Stimulated activated effector memory CD8-positive, alpha-beta T cell treated with anti-CD3 and anti-CD28 coated beads, Interleukin-12 subunit alpha, Interleukin-12 subunit beta, amount 100 ng/mL, for 72 hours (primary cell): ENCODE results near the gene CD28.
"Not testable (repeated sequence)": the region's sequence is repeated elsewhere in the genome, so short reads cannot be mapped to it uniquely, and the experiment has no call there.

Source experiments
- ATAC-seq: fragments of 150-1000 bp; cut with Tn5 transposase; 2 replicates; pipeline ENCODE4 v1.10.0; 2021
- DNase-seq, 2 donors: peaks; one replicate each; pipeline ENCODE4 v3.0.0; 2021 to 2022; ENCODE audit warnings: low spot score in 2 of 2
- H3K27ac Mint-ChIP-seq: one replicate; pipeline ENCODE4 v1.8.0; 2022; ENCODE audit warnings: mild to moderate bottlenecking, mixed read lengths
- H3K36me3 Mint-ChIP-seq: one replicate; pipeline ENCODE4 v1.8.0; 2022; ENCODE audit warnings: mild to moderate bottlenecking, mixed read lengths
- H3K4me1 Mint-ChIP-seq: one replicate; pipeline ENCODE4 v1.8.0; 2022; ENCODE audit warnings: mixed read lengths
- H3K4me3 Mint-ChIP-seq: one replicate; pipeline ENCODE4 v1.8.0; 2022; ENCODE audit warnings: mild to moderate bottlenecking, mixed read lengths
- H3K9me3 Mint-ChIP-seq: one replicate; pipeline ENCODE4 v1.8.0; 2022; ENCODE audit warnings: mixed read lengths

Gene CD28

DNA sequence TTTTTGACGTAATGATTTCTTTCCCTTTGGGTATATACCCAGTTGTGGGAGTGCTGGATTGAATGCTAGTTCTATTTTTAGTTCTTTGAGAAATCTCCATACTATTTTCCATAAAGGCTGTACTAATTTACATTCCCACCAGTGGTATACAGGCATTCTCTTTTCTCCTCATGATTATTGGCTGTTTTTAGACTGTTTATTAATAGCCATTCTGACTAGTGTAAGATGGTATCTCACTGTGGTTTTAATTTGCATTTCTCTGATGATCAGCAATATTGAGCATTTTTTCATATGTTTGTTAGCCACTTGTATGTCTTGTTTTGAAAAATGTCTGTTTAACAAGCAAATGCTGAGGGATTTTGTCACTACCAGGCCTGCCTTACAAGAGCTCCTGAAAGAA lies 9.2 kb upstream of the CD28 start:
- no peak overlapping the region for H3K27ac Mint-ChIP-seq
- H3K4me3 Mint-ChIP-seq, result no peak overlapping the region
- DNase-seq (no peak), ATAC-seq (no peak)
- no peaks in the 10 kb centered on the region for H3K36me3 Mint-ChIP-seq
- H3K4me1 Mint-ChIP-seq, result peaks cover 8% of the 10 kb centered on the region
- no peaks in the 10 kb centered on the region for H3K9me3 Mint-ChIP-seq

DNA sequence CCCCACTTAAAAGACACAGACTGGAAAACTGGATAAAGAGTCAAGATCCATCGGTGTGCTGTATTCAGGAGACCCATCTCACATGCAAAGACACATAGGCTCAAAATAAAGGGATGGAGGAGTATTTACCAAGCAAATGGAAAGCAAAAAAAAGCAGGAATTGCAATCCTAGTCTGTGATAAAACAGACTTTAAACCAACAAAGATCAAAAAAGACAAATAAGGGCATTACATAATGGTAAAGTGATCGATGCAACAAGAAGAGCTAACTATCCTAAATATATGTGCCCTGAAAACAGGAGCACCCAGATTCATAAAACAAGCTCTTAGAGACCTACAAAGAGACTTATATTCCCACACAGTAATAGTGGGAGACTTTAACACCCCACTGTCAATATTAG lies 8.7 kb upstream of the CD28 start:
- DNase-seq, H3K4me3 Mint-ChIP-seq, H3K4me1 Mint-ChIP-seq, ATAC-seq, H3K9me3 Mint-ChIP-seq, H3K27ac Mint-ChIP-seq, H3K36me3 Mint-ChIP-seq: not testable (repeated sequence)

DNA sequence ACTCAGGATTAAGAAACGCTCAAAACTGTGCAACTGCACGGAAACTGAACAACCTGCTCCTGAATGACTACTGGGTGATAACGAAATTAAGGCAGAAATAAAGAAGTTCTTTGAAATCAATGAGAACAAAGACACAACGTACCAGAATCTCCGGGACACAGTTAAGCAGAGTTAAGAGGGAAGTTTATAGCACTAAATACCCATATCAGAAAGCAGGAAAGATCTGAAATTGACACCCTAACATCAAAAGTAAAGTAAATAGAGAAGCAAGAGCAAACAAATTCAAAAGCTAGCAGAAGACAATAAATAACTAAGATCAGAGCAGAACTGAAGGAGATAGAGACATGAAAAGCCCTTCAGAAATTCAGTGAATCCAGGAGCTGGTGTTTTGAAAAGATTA lies 8.0 kb upstream of the CD28 start:
- H3K4me3 Mint-ChIP-seq, H3K9me3 Mint-ChIP-seq, H3K36me3 Mint-ChIP-seq, H3K4me1 Mint-ChIP-seq, H3K27ac Mint-ChIP-seq, ATAC-seq, DNase-seq: not testable (repeated sequence)

DNA sequence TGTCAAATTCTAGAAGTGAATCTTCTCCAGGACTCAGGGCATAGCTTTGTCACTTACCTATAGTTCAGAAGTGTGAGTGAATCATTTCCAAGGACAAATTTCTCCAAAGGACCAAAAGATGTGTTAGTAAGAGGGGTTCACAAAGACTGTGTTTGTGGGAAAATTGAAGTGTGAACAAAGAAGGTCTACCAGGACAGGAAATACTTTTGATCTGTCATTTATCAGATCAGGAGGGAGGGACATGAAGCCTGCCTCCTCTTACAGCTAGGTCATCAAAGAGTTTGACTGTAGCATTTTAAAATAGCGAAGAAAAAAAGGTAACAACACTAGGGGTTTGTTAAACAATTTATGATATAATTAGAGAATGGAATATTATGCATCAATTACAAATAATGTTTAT lies 2.0 kb upstream of the CD28 start:
- peaks cover 27% of the 10 kb centered on the region for H3K4me1 Mint-ChIP-seq
- ATAC-seq (no peak), DNase-seq (no peak)
- H3K4me3 Mint-ChIP-seq, result peak overlapping the region; percentile 77
- peak overlapping the region; percentile 96 for H3K27ac Mint-ChIP-seq
- H3K9me3 Mint-ChIP-seq, result no peaks in the 10 kb centered on the region
- H3K36me3 Mint-ChIP-seq, result peaks cover 39% of the 10 kb centered on the region

DNA sequence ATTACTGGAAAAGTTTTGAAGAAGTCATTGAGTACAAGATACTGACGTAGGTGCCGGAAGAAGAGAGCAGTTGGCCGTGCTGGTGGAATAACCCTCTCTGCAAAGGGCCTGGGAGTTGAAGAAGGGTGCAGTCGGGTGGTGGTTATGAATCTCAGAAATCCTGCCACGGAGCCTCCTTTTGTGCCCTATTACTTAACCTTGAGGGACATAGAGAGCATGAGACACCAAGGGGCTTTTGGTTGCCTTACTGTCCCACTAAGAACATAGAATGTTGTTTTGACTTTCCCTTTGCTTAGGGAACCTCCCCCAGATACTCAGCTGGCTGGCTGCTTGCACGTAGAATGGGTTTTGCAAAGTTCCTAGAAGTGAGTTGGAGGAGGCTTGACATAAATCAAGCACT lies 1.3 kb upstream of the CD28 start:
- peak overlapping the region; percentile 77 for H3K4me3 Mint-ChIP-seq
- peak overlapping the region; percentile 96 for H3K27ac Mint-ChIP-seq
- H3K9me3 Mint-ChIP-seq, result no peaks in the 10 kb centered on the region
- H3K36me3 Mint-ChIP-seq, result peaks cover 47% of the 10 kb centered on the region
- DNase-seq (peak in 1 of 2 donors; percentile 62), ATAC-seq (peak; percentile 86)
- H3K4me1 Mint-ChIP-seq, result peaks cover 28% of the 10 kb centered on the region

DNA sequence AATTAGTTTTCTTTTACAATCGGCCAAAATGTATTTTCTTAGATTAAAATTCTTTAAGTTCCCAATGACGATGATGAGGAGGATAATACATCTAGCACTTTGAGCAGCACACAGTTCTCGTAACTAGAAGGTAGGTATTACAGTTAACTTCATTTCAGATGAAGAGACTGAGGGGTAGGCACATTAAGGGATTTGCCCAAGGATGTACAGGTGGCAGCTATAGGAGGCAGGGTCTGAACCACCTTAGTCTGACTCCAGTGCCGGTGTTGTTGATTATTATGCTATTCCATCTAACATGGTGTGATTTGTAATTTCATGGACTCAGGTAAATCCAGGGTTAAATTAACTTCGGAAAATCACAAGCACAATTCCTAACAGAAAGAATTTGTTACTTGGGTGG lies 1.1 kb downstream of the CD28 start:
- peaks cover 46% of the 10 kb centered on the region for H3K4me1 Mint-ChIP-seq
- DNase-seq, result no peak
- H3K9me3 Mint-ChIP-seq, result no peaks in the 10 kb centered on the region
- H3K27ac Mint-ChIP-seq, result peak overlapping the region; percentile 96
- no peak for ATAC-seq
- H3K4me3 Mint-ChIP-seq, result peak overlapping the region; percentile 77
- peaks cover 70% of the 10 kb centered on the region for H3K36me3 Mint-ChIP-seq

DNA sequence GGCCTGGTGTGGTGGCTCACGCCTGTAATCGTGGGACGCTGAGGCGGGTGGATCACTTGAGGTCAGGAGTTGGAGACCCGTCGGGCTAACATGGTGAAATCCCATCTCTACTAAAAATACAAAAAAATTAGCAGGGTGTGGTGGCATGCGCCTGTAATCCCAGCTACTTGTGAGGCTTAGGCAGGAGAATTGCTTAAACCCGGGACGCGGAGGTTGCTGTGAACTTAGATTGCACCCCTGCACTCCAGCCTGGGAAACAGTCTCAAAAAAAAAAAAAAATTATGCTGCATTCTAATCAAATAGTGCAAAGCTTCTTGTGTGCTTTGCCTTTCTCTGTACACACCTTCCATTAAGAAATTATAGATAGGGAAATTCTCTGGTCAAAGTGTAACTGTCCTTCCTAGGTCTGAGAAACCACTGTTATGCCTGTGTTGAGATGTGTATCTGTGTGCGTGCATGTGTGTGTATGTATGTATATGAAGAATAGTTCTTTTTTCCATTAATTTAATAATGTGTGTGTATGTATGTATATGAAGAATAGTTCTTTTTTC lies 2.5 kb downstream of the CD28 start:
- peaks cover 84% of the 10 kb centered on the region for H3K36me3 Mint-ChIP-seq
- DNase-seq (no peak), ATAC-seq (no peak)
- H3K9me3 Mint-ChIP-seq, result no peaks in the 10 kb centered on the region
- H3K27ac Mint-ChIP-seq, result peak overlapping the region; percentile 96
- peak overlapping the region; percentile 77 for H3K4me3 Mint-ChIP-seq
- H3K4me1 Mint-ChIP-seq, result peaks cover 60% of the 10 kb centered on the region

DNA sequence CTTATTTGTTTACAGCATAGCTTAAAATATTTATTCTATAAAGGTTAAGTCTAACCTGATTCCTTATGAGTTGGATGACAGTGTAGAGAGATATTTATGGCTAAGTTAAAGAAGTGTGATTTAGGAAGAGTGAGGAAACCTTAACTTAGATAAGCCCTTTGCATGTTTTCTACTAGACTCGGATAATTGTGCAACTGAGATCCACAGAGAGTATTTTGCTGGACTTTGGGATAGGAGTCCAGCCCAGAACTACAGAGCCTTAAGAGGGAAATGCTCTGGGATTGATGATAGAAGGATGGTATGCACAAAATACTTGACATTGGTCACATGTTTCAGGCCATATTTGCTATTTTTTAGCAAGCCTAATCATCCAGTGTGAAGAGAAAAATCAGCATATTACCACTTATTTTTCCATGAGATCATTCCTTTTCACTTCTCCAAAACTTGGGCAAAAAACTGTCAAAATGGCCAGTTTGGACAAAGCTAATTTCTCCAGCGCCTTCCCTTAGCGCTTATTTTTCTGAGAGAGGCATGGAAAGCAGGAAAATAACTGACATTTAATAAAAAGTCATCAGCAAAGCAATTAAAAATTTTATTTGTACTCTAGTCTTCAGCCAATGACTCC lies 3.1 kb downstream of the CD28 start:
- ATAC-seq (no peak), DNase-seq (no peak)
- Mint-ChIP-seq H3K4me3 (peak overlapping the region; percentile 77), H3K36me3 (peaks cover 87% of the 10 kb centered on the region), H3K9me3 (no peaks in the 10 kb centered on the region), H3K4me1 (peaks cover 59% of the 10 kb centered on the region), H3K27ac (peak overlapping the region; percentile 96)

DNA sequence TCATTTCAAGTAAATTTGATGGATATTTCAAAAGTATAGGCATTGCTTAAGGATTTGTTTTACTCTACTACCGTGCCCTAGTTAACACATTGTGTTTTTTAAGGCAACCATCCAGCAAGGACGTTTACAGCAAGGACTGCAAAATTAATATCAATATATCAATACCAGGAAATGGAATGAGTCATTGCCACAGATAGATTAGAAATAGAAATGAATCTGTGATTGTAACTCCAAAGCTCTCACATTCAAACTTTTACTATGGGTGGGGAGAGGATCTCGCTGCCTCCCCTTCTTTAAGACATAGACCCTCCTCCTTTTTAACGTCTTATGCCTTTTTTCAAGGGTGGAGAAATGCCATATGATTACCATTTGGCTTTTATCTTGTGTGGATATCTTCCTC lies 3.8 kb downstream of the CD28 start:
- peaks cover 53% of the 10 kb centered on the region for H3K4me1 Mint-ChIP-seq
- ATAC-seq, result no peak
- no peaks in the 10 kb centered on the region for H3K9me3 Mint-ChIP-seq
- H3K36me3 Mint-ChIP-seq, result peaks cover 87% of the 10 kb centered on the region
- peak overlapping the region; percentile 96 for H3K27ac Mint-ChIP-seq
- DNase-seq, result no peak
- peak overlapping the region; percentile 77 for H3K4me3 Mint-ChIP-seq

DNA sequence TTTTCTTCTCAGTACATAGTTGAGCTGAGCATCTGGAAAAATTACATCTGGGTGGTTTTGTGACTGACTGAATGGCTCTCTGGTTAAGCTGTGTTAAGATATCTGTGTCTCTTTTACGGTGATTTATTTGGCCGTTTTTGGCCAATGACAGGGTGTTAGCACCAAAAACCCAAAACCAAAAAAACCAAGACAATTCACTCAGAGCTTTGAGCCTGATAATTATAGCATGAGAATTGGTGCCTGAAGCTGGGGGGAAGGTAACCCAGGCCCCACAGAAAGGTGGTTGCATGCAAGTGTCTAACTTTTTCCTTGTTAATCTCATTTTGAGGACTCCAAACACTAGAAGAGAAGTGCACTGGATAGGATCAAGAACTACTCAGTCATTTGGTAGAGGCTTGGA lies 4.5 kb downstream of the CD28 start:
- Mint-ChIP-seq H3K27ac (peak overlapping the region; percentile 96), H3K4me1 (peaks cover 53% of the 10 kb centered on the region), H3K4me3 (peak overlapping the region; percentile 77), H3K9me3 (no peaks in the 10 kb centered on the region), H3K36me3 (peaks cover 86% of the 10 kb centered on the region)
- no peak for ATAC-seq
- DNase-seq, result no peak

DNA sequence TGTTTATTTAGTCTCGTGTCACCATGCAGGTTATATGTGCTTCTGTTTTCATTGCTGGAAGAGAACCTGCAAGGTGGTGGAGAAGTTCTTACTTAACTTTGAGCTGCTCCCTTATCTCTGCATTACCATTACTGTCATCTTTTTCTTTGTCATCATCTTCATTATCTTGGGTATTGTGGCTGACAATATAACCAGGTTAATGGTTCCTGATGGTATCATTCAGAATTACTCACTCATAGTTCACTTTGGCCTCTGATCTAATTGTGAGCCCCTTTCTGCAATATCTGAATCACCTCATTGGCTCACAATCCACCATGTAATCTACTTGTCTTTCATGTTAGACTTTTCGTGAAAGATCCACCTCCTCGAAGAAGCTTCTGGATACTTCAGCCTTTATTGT lies 5.0 kb downstream of the CD28 start:
- no peak for DNase-seq
- peak; percentile 84 for ATAC-seq
- H3K4me1 Mint-ChIP-seq, result peaks cover 53% of the 10 kb centered on the region
- H3K27ac Mint-ChIP-seq, result peak overlapping the region; percentile 96
- H3K4me3 Mint-ChIP-seq, result peak overlapping the region; percentile 77
- H3K9me3 Mint-ChIP-seq, result no peaks in the 10 kb centered on the region
- H3K36me3 Mint-ChIP-seq, result peaks cover 86% of the 10 kb centered on the region

DNA sequence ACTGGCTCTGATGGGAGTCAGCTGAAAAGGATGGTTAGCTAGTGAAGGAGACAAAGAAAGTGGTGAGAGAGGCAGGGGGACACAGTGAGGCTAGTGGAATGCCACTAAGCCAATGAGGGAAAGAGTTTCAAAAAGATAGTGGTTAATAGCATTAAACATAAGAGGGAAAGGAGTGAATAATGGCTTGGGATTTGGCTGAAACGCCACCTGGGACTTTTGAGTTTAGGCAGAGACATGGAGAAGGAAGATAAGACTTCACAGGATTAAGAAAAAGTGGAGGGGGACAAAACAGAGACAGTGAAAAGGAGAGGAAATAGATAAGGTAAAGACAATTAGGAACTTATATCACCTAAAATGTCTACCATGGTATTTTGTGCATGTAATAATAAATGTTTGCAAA lies 6.9 kb downstream of the CD28 start:
- H3K27ac Mint-ChIP-seq, result peak overlapping the region; percentile 96
- no peak for ATAC-seq
- H3K4me1 Mint-ChIP-seq, result peaks cover 66% of the 10 kb centered on the region
- peaks cover 89% of the 10 kb centered on the region for H3K36me3 Mint-ChIP-seq
- DNase-seq, result no peak
- peak overlapping the region; percentile 77 for H3K4me3 Mint-ChIP-seq
- H3K9me3 Mint-ChIP-seq, result no peaks in the 10 kb centered on the region

DNA sequence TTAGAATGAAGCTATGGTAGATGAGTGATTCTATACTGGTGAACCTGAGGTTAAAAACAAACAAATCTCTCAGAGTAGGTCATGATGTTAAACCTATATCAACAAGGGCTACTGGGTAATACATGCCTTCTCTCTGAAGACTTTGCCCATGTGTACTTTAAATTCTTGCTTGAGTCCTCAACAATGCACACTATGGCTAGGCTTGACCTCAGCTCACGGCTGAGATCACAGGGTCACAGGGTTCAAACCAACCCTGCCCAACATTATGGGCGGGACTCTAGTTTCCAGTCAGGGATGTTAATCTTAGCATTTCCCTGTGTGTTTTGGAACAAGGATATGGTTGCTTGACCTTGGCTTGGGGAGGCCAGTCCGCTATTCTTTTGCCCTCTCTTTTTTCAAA lies 7.7 kb downstream of the CD28 start:
- peaks cover under 1% of the 10 kb centered on the region for H3K9me3 Mint-ChIP-seq
- H3K4me3 Mint-ChIP-seq, result peak overlapping the region; percentile 77
- H3K27ac Mint-ChIP-seq, result peak overlapping the region; percentile 96
- H3K4me1 Mint-ChIP-seq, result peaks cover 74% of the 10 kb centered on the region
- DNase-seq, result no peak
- peaks cover 89% of the 10 kb centered on the region for H3K36me3 Mint-ChIP-seq
- ATAC-seq, result peak; percentile 34

DNA sequence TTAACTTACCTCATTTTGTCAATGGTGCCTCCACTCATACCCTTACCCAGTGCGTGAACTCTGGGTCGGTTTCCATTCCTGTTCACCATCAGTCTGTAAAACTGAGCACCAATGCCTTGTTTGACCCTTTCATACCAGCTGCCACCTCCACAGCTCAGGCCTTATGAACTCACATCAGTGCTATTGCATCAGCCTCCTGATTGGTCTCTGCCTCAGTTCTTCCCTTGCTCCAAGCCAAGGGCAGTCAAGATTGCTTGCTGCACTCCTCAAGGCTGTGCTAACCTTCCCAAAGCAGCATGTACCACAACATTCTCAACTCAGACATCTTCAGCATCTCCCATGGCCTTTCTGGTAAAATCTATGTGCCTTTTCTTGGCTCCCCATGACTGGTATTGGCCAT lies 9.3 kb downstream of the CD28 start:
- Mint-ChIP-seq H3K9me3 (peaks cover 5% of the 10 kb centered on the region), H3K27ac (peak overlapping the region; percentile 33), H3K4me3 (peak overlapping the region; percentile 77), H3K4me1 (peaks cover 83% of the 10 kb centered on the region), H3K36me3 (peaks cover 88% of the 10 kb centered on the region)
- DNase-seq, result no peak
- ATAC-seq, result no peak

DNA sequence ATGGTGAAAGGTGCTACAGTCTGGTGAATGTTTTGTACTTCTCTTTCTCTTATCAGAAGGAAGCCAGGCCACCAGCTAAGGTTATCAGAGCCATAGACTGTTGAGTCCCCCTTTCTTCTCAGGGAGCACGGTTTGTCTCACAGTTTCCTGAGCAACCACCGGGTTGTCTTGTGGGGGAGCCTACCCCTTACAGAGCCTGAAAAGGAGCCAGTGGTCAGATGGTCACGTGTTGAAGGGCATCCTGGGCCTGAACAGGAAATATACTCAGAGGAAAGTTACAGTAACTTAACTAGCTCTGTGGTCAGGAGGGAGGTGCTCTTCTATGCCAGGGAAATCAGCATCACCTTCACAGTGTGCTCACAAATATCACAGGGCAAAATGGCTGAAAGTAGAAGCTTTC lies 11.6 kb downstream of the CD28 start:
- DNase-seq, result peak in 1 of 2 donors; percentile 81
- Mint-ChIP-seq H3K27ac (peak overlapping the region; percentile 82), H3K36me3 (peaks cover 88% of the 10 kb centered on the region), H3K4me3 (peak overlapping the region; percentile 77), H3K4me1 (peaks cover 86% of the 10 kb centered on the region), H3K9me3 (peaks cover 5% of the 10 kb centered on the region)
- ATAC-seq, result peak; percentile 90
